SK-N-SH (cell line): ENCODE data around the gene LINC00305.

Experiments
- CHD2 ChIP-seq: fragments of 150-350 bp; IDR thresholded peaks from 2 replicates; pipeline ENCODE4 v1.6.1; 2018; ENCODE audit warnings: low read length; ENCODE audit not compliant: partially characterized antibody
- JUND ChIP-seq: IDR thresholded peaks from 2 replicates; pipeline ENCODE4 v1.4.0; 2012
- POLR2AphosphoS5 ChIP-seq: IDR thresholded peaks from 2 replicates; pipeline ENCODE4 v1.6.1; 2012; ENCODE audit warnings: low read depth, low read length
- TAF1 ChIP-seq: IDR thresholded peaks from 2 replicates; pipeline ENCODE4 v1.6.1; 2012; ENCODE audit warnings: low read depth, mild to moderate bottlenecking, low read length, moderate library complexity, borderline replicate concordance
- TEAD4 ChIP-seq: IDR thresholded peaks from 2 replicates; pipeline ENCODE4 v1.4.0; 2012; ENCODE audit warnings: mild to moderate bottlenecking, borderline replicate concordance; ENCODE audit not compliant: insufficient read depth
- YY1 ChIP-seq: IDR thresholded peaks from 2 replicates; pipeline ENCODE4 v1.4.0; 2012; ENCODE audit warnings: low read depth, mild to moderate bottlenecking
- TF ChIP-seq, protein P1 (sequence below): fragments of 200-600 bp; sonication (generic); IDR thresholded peaks from 2 replicates; pipeline ENCODE4 v1.6.1; 2017; ENCODE audit warnings: antibody characterized with exemption, mild to moderate bottlenecking, moderate library complexity

DNA sequence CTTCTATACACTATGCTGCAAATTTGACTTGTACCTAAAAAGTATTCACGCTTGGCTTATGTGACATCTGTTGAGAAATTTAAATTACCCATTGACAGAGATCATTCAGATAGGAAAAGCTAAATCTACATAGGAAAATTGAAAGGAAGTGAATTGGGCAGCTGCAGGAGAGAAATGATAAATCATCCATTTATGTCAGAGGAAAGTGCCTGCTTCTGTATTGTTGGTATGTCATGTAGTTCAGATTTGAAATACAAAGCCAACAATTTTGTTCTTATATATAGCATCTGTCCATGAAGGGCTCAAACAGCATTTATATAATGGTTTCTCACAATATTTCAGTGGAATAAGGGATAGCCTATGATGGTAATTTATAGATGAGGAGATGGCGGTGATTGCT is 17.6 kb downstream of the LINC00305 start:
- TF ChIP-seq, protein P1, sequence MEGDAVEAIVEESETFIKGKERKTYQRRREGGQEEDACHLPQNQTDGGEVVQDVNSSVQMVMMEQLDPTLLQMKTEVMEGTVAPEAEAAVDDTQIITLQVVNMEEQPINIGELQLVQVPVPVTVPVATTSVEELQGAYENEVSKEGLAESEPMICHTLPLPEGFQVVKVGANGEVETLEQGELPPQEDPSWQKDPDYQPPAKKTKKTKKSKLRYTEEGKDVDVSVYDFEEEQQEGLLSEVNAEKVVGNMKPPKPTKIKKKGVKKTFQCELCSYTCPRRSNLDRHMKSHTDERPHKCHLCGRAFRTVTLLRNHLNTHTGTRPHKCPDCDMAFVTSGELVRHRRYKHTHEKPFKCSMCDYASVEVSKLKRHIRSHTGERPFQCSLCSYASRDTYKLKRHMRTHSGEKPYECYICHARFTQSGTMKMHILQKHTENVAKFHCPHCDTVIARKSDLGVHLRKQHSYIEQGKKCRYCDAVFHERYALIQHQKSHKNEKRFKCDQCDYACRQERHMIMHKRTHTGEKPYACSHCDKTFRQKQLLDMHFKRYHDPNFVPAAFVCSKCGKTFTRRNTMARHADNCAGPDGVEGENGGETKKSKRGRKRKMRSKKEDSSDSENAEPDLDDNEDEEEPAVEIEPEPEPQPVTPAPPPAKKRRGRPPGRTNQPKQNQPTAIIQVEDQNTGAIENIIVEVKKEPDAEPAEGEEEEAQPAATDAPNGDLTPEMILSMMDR = no peak
- TF ChIP-seq TAF1 (no peak), JUND (no peak), TEAD4 (no peak), POLR2AphosphoS5 (no peak), CHD2 (no peak), YY1 (no peak)
